OCI-LY7 (cell line): ENCODE data around the gene CORO2A. TPM values are rescaled to one million over a fixed set of nuclear protein-coding genes. Genes with fewer than 3 reads are reported as not detected.

ENCODE experiments used
- BruUV-seq: library from RNA; stranded (reverse); fragments of 400-500 nt; replicated peaks from 2 replicates; lab custom pipeline; 2021; lab: Mats Ljungman, UMichigan
- CTCF ChIA-PET: fragments of 300-600 bp; sonication (Branson Sonifier 250); formaldehyde crosslinking; loops from one replicate; lab custom pipeline; 2022; ENCODE audit warnings: antibody characterized with exemption; ENCODE audit not compliant: unreplicated experiment; lab: Charles Lee
- POLR2A ChIA-PET: fragments of 300-600 bp; sonication (Branson Sonifier 250); formaldehyde crosslinking; loops from one replicate; lab custom pipeline; 2022; ENCODE audit warnings: antibody characterized with exemption; lab: Charles Lee
- DNase-seq: peaks from one replicate; pipeline ENCODE4 v3.0.0-alpha.2; 2015; ENCODE audit warnings: low spot score
- H2AFZ ChIP-seq: fragments of 200-600 bp; sonication (generic), shearing (Covaris generic); 2 replicates; pipeline ENCODE4 v1.6.1; 2014; ENCODE audit warnings: mild to moderate bottlenecking, antibody characterized with exemption, low read length, moderate library complexity
- H3K27ac ChIP-seq: fragments of 200-600 bp; sonication (generic); 2 replicates; pipeline ENCODE4 v1.5.1; 2014; ENCODE audit warnings: mixed run types, low read depth, mild to moderate bottlenecking, moderate library complexity, low read length, inconsistent platforms; ENCODE audit not compliant: poor library complexity, severe bottlenecking
- H3K36me3 ChIP-seq: fragments of 200-600 bp; sonication (generic); 2 replicates; pipeline ENCODE4 v1.6.1; 2014; ENCODE audit warnings: mild to moderate bottlenecking, antibody characterized with exemption, low read length, moderate library complexity, mixed read lengths; ENCODE audit not compliant: insufficient read depth
- H3K4me1 ChIP-seq: fragments of 200-600 bp; sonication (generic); 2 replicates; pipeline ENCODE4 v1.5.1; 2014; ENCODE audit warnings: mild to moderate bottlenecking, low read length; ENCODE audit not compliant: insufficient read depth, poor library complexity, severe bottlenecking
- H3K4me2 ChIP-seq: fragments of 200-600 bp; sonication (generic); 2 replicates; pipeline ENCODE4 v1.6.1; 2014; ENCODE audit warnings: mild to moderate bottlenecking, low read length
- H3K4me3 ChIP-seq: fragments of 200-600 bp; sonication (generic); 2 replicates; pipeline ENCODE4 v1.5.1; 2014; ENCODE audit warnings: mild to moderate bottlenecking, low read depth, low read length; ENCODE audit not compliant: poor library complexity, severe bottlenecking
- H3K79me2 ChIP-seq: fragments of 200-600 bp; sonication (generic); 2 replicates; pipeline ENCODE4 v1.6.1; 2016; ENCODE audit warnings: low read depth, mild to moderate bottlenecking, low read length, moderate library complexity, mixed read lengths; ENCODE audit not compliant: insufficient read depth
- H3K9me2 ChIP-seq: fragments of 200-600 bp; sonication (generic); 2 replicates; pipeline ENCODE4 v1.6.1; 2016; ENCODE audit warnings: mild to moderate bottlenecking, low read length, mixed read lengths; ENCODE audit not compliant: insufficient read depth
- H3K9me3 ChIP-seq: fragments of 200-600 bp; sonication (generic); 2 replicates; pipeline ENCODE4 v1.6.1; 2014; ENCODE audit warnings: mild to moderate bottlenecking, mixed run types, low read length, mixed read lengths
- H4K20me1 ChIP-seq: fragments of 200-600 bp; sonication (generic); 2 replicates; pipeline ENCODE4 v1.6.1; 2014; ENCODE audit warnings: mild to moderate bottlenecking, antibody characterized with exemption, low read length, moderate library complexity, mixed read lengths; ENCODE audit not compliant: insufficient read depth
- EZH2phosphoT487 ChIP-seq: fragments of 200-600 bp; sonication (generic); IDR thresholded peaks from 2 replicates; pipeline ENCODE4 v1.6.1; 2018; ENCODE audit warnings: low read depth, borderline replicate concordance, mild to moderate bottlenecking, mixed run types, antibody characterized with exemption, low read length, moderate library complexity, mixed read lengths
- intact Hi-C: fragments of 100-400 bp; cut with micrococcal nuclease; formaldehyde crosslinking; loops from one replicate; pipeline ENCODE4 v1.10.0; 2022; ENCODE audit not compliant: unreplicated experiment
- total RNA-seq, 2 experiments: library from RNA; depleted of rRNA in 1 of 2; stranded (reverse); fragments of >200 nt in 1 of 2; shearing (Covaris generic) in 1 of 2; gene quantifications; 2 replicates each; pipeline ENCODE4 v1.2.3, GENCODE V29; 2014 to 2022
- TF ChIP-seq, protein P1 (sequence below): fragments of 200-600 bp; sonication (generic); conservative IDR thresholded peaks from 2 replicates; pipeline ENCODE4 v1.5.1; 2014; ENCODE audit warnings: mild to moderate bottlenecking, antibody characterized with exemption, low read length, moderate library complexity, mixed read lengths

Gene CORO2A
- total RNA-seq, 2 experiments from 2014 or later = 1.8 to 3.9 TPM

DNA sequence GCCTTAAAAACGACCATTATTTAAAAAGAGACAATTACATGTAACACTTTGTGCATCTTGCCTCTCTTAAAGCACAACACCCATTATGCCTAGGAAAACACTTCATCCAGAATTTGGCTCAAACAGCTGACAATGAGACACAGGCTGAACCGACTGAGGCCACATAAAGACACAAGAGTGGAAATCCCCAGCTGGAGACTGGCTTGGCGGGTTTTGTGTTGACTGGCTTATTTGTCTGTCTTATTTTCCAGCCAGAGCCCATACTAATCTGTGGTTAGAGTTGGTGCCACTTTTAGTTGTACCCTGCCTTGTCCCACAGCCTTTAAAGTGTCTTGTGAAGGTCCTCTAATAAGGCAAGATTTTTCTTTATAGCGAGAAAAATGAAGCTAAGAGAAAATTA lies 94.6 kb downstream of the CORO2A start:
- H2AFZ ChIP-seq = no peak overlapping the region
- H3K27ac ChIP-seq = peak overlapping the region; percentile 95
- DNase-seq = peak; percentile 45
- peaks cover 57% of the 10 kb centered on the region for H3K4me1 ChIP-seq
- CTCF ChIA-PET = interaction anchor here (1.7 kb wide), 1 partner anchor 12 kb away, joined by 4 read pairs; no protein-coding TSS in a partner anchor
- no peak for TF ChIP-seq EZH2phosphoT487
- TF ChIP-seq, protein P1, sequence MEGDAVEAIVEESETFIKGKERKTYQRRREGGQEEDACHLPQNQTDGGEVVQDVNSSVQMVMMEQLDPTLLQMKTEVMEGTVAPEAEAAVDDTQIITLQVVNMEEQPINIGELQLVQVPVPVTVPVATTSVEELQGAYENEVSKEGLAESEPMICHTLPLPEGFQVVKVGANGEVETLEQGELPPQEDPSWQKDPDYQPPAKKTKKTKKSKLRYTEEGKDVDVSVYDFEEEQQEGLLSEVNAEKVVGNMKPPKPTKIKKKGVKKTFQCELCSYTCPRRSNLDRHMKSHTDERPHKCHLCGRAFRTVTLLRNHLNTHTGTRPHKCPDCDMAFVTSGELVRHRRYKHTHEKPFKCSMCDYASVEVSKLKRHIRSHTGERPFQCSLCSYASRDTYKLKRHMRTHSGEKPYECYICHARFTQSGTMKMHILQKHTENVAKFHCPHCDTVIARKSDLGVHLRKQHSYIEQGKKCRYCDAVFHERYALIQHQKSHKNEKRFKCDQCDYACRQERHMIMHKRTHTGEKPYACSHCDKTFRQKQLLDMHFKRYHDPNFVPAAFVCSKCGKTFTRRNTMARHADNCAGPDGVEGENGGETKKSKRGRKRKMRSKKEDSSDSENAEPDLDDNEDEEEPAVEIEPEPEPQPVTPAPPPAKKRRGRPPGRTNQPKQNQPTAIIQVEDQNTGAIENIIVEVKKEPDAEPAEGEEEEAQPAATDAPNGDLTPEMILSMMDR = no peak
- intact Hi-C loops = loop anchor here (2.0 kb wide), 1 partner anchor 23 kb away; no protein-coding TSS in a partner anchor
- H4K20me1 ChIP-seq = no peaks in the 10 kb centered on the region
- H3K79me2 ChIP-seq = peaks cover 10% of the 10 kb centered on the region; the same call in 1 of the 2 replicates
- peak overlapping the region; percentile 97 for H3K4me2 ChIP-seq
- H3K9me2 ChIP-seq = no peaks in the 10 kb centered on the region
- H3K9me3 ChIP-seq = no peaks in the 10 kb centered on the region
- H3K4me3 ChIP-seq = no peak overlapping the region
- H3K36me3 ChIP-seq = peaks cover 29% of the 10 kb centered on the region; the same call in 1 of the 2 replicates
- POLR2A ChIA-PET = interaction anchor here (0.6 to 1.9 kb wide), 10 partner anchors 8 to 159 kb away, joined by 3 to 14 read pairs (median 4); partner anchors contain the start of genes NANS and TRIM14
- no TSS peak for BruUV-seq

DNA sequence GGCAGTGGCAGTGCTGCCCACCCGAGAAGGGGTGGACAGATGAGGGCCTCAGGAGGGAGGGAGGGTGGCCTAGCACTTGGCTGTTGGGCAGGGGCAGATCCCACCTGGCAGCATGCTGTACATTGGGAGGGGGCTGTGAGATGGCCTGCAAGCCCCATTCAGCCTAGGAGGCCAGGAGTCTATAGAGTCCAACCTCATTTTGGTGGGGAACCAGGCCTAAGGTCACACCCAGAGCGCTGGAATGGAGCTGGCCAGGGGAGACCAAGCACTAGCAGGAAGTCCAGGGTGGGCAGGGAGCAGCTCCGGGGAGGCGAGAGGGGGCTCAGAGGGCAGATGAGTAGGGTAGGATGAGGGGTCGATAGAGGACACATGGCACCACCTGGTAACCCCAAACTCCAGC lies 96.3 kb downstream of the CORO2A start:
- H2AFZ ChIP-seq = no peak overlapping the region
- H3K4me3 ChIP-seq = no peak overlapping the region
- CTCF ChIA-PET = no interaction called here
- DNase-seq = no peak
- POLR2A ChIA-PET = no interaction called here
- no peaks in the 10 kb centered on the region for H3K9me2 ChIP-seq
- H3K27ac ChIP-seq = no peak overlapping the region
- BruUV-seq = no TSS peak
- intact Hi-C loops = no loop called here
- peaks cover 10% of the 10 kb centered on the region; the same call in 1 of the 2 replicates for H3K79me2 ChIP-seq
- H3K9me3 ChIP-seq = no peaks in the 10 kb centered on the region
- peaks cover 29% of the 10 kb centered on the region; the same call in 1 of the 2 replicates for H3K36me3 ChIP-seq
- peaks cover 41% of the 10 kb centered on the region for H3K4me1 ChIP-seq
- TF ChIP-seq EZH2phosphoT487 = no peak
- TF ChIP-seq, protein P1 = no peak
- H4K20me1 ChIP-seq = no peaks in the 10 kb centered on the region
- no peak overlapping the region for H3K4me2 ChIP-seq

DNA sequence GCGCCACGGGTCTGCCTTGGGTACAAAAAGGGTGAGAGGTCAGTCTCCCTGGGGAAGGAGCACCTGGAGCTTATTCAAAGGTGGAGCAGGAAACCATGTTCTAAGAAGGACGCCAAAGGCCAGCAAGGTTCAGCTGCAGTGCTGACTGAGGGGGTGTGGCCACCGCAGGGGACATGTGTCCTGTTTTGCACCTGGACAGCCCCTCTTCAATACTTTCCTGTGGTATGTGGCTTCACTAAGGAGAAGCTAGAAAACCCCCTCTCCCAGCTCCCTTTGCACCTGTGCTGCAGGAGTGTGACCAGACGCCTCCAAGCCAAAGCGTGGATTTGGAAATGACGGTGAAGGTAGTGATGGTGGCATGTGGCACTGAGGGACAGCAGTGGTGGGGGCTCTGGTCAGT lies 97.0 kb downstream of the CORO2A start:
- Histone ChIP-seq H3K4me2 (no peak overlapping the region), H2AFZ (no peak overlapping the region), H3K27ac (no peak overlapping the region), H3K4me1 (peaks cover 34% of the 10 kb centered on the region), H3K36me3 (peaks cover 29% of the 10 kb centered on the region; the same call in 1 of the 2 replicates), H3K9me3 (no peaks in the 10 kb centered on the region), H4K20me1 (no peaks in the 10 kb centered on the region), H3K9me2 (no peaks in the 10 kb centered on the region), H3K79me2 (peaks cover 6% of the 10 kb centered on the region; the same call in 1 of the 2 replicates), H3K4me3 (no peak overlapping the region)
- ChIA-PET POLR2A (interaction anchor here (1.0 kb wide), 1 partner anchor 36 kb away, joined by 3 read pairs; no protein-coding TSS in a partner anchor), CTCF (no interaction called here)
- no peak for TF ChIP-seq EZH2phosphoT487
- TF ChIP-seq, protein P1 = no peak
- intact Hi-C loops = no loop called here
- no TSS peak for BruUV-seq
- no peak for DNase-seq
